Measurements from ENCODE around the gene STAG1. TPM values are rescaled to one million over a fixed set of nuclear protein-coding genes. Genes with fewer than 3 reads are reported as not detected.

STAG1 gene
- total RNA-seq, 1 experiment from 2014 or later, result 34.6 TPM

GRCh38 chr3:136734382-136735070, 17.7 kb downstream of the STAG1 start:
- WGBS (ENCODE audit: extremely low coverage, insufficient read length, low lambda C conversion rate), result no CpG with 5 or more reads among the region's 3 CpGs
- no peak overlapping the region for H2BK15ac ChIP-seq (ENCODE audit: low read depth, low read length)
- no peak overlapping the region for H2BK120ac ChIP-seq (ENCODE audit: low read depth, low read length, poor library complexity, severe bottlenecking)
- H2AFZ ChIP-seq (ENCODE audit: low read length), result no peak overlapping the region
- no peak for DNase-seq
- no peak overlapping the region for H4K8ac ChIP-seq (replicated peaks; ENCODE audit: insufficient read length, low read depth, low read length)
- H2BK12ac ChIP-seq (ENCODE audit: insufficient read length, low read depth, low read length), result no peak overlapping the region
- H3T11ph ChIP-seq (ENCODE audit: low read length), result no peak overlapping the region
- H3K18ac ChIP-seq (ENCODE audit: insufficient read length, low read depth, low read length), result no peak overlapping the region
- no peak overlapping the region for H3K9ac ChIP-seq (ENCODE audit: extremely low read depth, insufficient read length, low read length)
- H3K14ac ChIP-seq (ENCODE audit: insufficient read depth, low read length), result no peak overlapping the region
- Mint-ChIP-seq H3K9me3 (no peaks in the 10 kb centered on the region), H3K4me1 (peaks cover 35 to 38% of the 10 kb centered on the region in 2 experiments), H3K4me3 (no peak overlapping the region), H3K27ac (peak overlapping the region in 2 of 3 experiments; percentile 85 to 87; a peak in 5 of 7 replicates), H3K36me3 (ENCODE audit: insufficient read depth in 1 of 3, low read depth in 3 of 3) (no peaks in the 10 kb centered on the region), H3K27me3 (ENCODE audit: low read depth) (no peaks in the 10 kb centered on the region)
- no peak overlapping the region for H2BK20ac ChIP-seq (ENCODE audit: low read depth, low read length, poor library complexity, severe bottlenecking)
- peaks cover 3% of the 10 kb centered on the region; the same call in 1 of the 2 replicates for H3K4me1 ChIP-seq (ENCODE audit: insufficient read depth, low read length)
- H3K4me2 ChIP-seq (ENCODE audit: insufficient read depth, insufficient read length, low read length), result no peak overlapping the region
- no peak; the same call in 2 of the 3 replicates for TF ChIP-seq CTCF (conservative IDR thresholded peaks at IDR 0.05)
- no peak overlapping the region for H3K23ac ChIP-seq (ENCODE audit: insufficient read length, low read depth, low read length)
- H3K27me3 ChIP-seq (ENCODE audit: insufficient read depth, low read length), result no peaks in the 10 kb centered on the region
- H4K20me1 ChIP-seq (ENCODE audit: control insufficient read depth, insufficient read depth, insufficient read length), result no peaks in the 10 kb centered on the region
- H3K56ac ChIP-seq (ENCODE audit: insufficient read length, low read depth, low read length), result no peak overlapping the region
- no peaks in the 10 kb centered on the region for H3K23me2 ChIP-seq (ENCODE audit: insufficient read length, low read depth, low read length, poor library complexity, severe bottlenecking)
- H3K9me3 ChIP-seq (ENCODE audit: control insufficient read depth, low read depth, low read length), result no peaks in the 10 kb centered on the region
- H2BK5ac ChIP-seq (ENCODE audit: insufficient read length, low read length), result no peak overlapping the region
- no peak overlapping the region for H3K27ac ChIP-seq (ENCODE audit: insufficient read length, low read depth, low read length)
- no peaks in the 10 kb centered on the region for H3K79me1 ChIP-seq (ENCODE audit: insufficient read depth, low read depth, low read length, poor library complexity, severe bottlenecking)
- H4K5ac ChIP-seq (ENCODE audit: insufficient read length, low read depth, low read length), result no peak overlapping the region
- no peak overlapping the region for H4K91ac ChIP-seq (ENCODE audit: insufficient read length, low read depth, low read length)
- no peak overlapping the region for H2AK5ac ChIP-seq (ENCODE audit: insufficient read length, low read length)
- H3K4ac ChIP-seq (ENCODE audit: low read depth, low read length), result no peak overlapping the region
- peaks cover 19% of the 10 kb centered on the region; the same call in 1 of the 2 replicates for H3K79me2 ChIP-seq (ENCODE audit: insufficient read depth, low read length)

All from H9 (cell line).